Fibroblast of pulmonary artery (primary cell): Measurements from ENCODE around the gene TMEM72.

Experiments
- DNase-seq: peaks from one replicate; pipeline ENCODE4 v3.0.0-alpha.2; 2010; ENCODE audit warnings: low read depth
- H3K4me3 ChIP-seq: replicated peaks from 2 replicates; pipeline ENCODE4 v1.5.1; 2011; ENCODE audit warnings: low read depth, mild to moderate bottlenecking, control low read depth, low read length, moderate library complexity
- TF ChIP-seq, protein P1 (sequence below): IDR thresholded peaks from 2 replicates; pipeline ENCODE4 v1.5.1; 2011; ENCODE audit warnings: mild to moderate bottlenecking, control low read depth, low read length, inconsistent platforms; ENCODE audit errors: missing control alignments

TMEM72 gene

DNA sequence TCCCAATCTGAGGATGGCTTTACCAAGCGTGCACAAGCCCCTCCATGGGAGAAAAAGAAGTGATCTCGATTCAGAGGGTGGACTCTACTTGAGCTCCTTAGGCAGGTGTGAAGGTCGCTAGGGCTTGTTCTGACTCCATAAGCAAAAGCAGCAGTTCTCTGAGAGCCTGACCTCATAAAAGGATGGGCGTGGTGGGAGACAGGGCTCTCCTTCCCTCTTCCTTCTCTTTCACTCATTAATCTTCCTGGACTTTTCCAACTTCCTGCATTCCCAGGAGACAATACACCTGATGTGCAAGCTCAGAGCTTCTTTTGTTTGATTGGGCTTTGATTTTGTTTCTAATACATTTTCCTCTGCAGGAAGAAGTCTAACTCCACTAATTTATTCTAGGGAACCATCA, 22.3 kb upstream of the TMEM72 start:
- TF ChIP-seq, protein P1, sequence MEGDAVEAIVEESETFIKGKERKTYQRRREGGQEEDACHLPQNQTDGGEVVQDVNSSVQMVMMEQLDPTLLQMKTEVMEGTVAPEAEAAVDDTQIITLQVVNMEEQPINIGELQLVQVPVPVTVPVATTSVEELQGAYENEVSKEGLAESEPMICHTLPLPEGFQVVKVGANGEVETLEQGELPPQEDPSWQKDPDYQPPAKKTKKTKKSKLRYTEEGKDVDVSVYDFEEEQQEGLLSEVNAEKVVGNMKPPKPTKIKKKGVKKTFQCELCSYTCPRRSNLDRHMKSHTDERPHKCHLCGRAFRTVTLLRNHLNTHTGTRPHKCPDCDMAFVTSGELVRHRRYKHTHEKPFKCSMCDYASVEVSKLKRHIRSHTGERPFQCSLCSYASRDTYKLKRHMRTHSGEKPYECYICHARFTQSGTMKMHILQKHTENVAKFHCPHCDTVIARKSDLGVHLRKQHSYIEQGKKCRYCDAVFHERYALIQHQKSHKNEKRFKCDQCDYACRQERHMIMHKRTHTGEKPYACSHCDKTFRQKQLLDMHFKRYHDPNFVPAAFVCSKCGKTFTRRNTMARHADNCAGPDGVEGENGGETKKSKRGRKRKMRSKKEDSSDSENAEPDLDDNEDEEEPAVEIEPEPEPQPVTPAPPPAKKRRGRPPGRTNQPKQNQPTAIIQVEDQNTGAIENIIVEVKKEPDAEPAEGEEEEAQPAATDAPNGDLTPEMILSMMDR: no peak
- H3K4me3 ChIP-seq: no peak overlapping the region
- DNase-seq: no peak

- TF ChIP-seq, protein P1: no peak
- H3K4me3 ChIP-seq: no peak overlapping the region
- no peak for DNase-seq
Observed at GRCh38 chr10:44889834-44890233, 21.3 kb upstream of the TMEM72 start.

GRCh38 chr10:44890696-44891563, 20.2 kb upstream of the TMEM72 start:
- TF ChIP-seq, protein P1: no peak
- no peak overlapping the region for H3K4me3 ChIP-seq
- DNase-seq: no peak

DNA sequence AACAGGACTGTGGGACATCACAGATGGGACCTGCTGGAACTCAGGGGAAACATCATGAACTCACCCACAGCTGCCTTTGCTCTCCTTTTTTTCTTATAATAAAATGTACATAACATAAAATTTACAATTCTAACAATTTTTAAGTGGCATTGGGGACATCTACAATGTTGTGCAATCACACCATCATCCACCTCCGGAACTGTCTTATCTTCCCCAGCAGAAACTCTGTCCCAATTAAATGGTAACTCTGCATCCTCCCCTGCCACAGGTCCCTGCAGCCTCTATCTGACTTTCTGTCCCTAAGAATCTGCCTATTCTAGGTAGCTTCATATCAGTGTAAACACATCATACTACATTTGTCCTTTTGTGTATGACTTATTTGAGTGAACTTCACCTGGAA, 19.4 kb upstream of the TMEM72 start:
- TF ChIP-seq, protein P1: no peak
- DNase-seq: no peak
- no peak overlapping the region for H3K4me3 ChIP-seq

- DNase-seq: no peak
- TF ChIP-seq, protein P1: no peak
- no peak overlapping the region for H3K4me3 ChIP-seq
Observed at GRCh38 chr10:44893604-44894468, 17.3 kb upstream of the TMEM72 start.

DNA sequence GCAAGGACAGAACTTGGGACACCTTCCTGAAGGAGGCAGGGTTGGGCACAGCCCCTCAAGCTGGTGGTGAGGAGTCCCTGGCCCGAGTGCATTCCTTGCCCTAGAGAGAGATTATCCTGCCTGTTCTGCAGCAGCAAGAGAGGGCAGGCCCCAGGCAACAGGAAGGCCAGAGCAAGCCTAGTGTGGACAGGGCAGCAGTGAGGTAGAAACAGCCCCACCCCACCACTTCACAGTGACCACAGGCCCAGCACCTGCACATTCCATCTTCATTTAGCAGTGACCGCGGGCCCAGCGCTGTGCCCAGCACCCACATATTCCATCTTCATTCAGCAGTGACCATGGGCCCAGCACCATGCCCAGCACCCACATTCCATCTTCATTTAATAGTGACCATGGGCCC, 16.4 kb upstream of the TMEM72 start:
- no peak for DNase-seq
- TF ChIP-seq, protein P1: no peak
- H3K4me3 ChIP-seq: no peak overlapping the region
